Ovary (tissue), 9 donors: ENCODE results near the gene P2RY6. TPM values are rescaled to one million over a fixed set of nuclear protein-coding genes. Genes with fewer than 3 reads are reported as not detected.

Experiments used
- DNase-seq, 5 donors: peaks; one replicate each; pipeline ENCODE4 v3.0.0-alpha.2; 2019 to 2020
- H3K27ac ChIP-seq, 2 donors: fragments of 200-600 bp; one replicate each; pipeline versions ENCODE4 v1.5.1 to v1.8.0; 2019 to 2022
- H3K27me3 ChIP-seq: fragments of 200-600 bp; one replicate; pipeline ENCODE4 v1.8.0; 2022
- H3K36me3 ChIP-seq: fragments of 200-600 bp; sonication (generic); one replicate; pipeline ENCODE4 v1.5.1; 2019
- H3K4me1 ChIP-seq: one replicate; pipeline ENCODE4 v1.8.1; 2013; ENCODE audit warnings: mild to moderate bottlenecking, moderate library complexity; ENCODE audit not compliant: insufficient read depth
- H3K4me3 ChIP-seq: fragments of 200-600 bp; sonication (generic); one replicate; pipeline ENCODE4 v1.5.1; 2017
- H3K9me3 ChIP-seq, 2 donors: fragments of 200-600 bp in 1 of 2; sonication (generic) in 1 of 2; one replicate each; pipeline versions ENCODE4 v1.5.1 to v1.8.1; 2013 to 2019; ENCODE audit warnings: mild to moderate bottlenecking in 1 of 2, moderate library complexity in 1 of 2
- EP300 ChIP-seq: sonication (generic); formaldehyde crosslinking; IDR thresholded peaks from one replicate; pipeline ENCODE4 v1.6.1; 2017; ENCODE audit warnings: antibody characterized with exemption
- POLR2A ChIP-seq: fragments of 450-650 bp; IDR thresholded peaks from one replicate; pipeline ENCODE4 v1.6.1; 2017; ENCODE audit warnings: antibody characterized with exemption, mild to moderate bottlenecking, moderate library complexity
- WGBS, 3 donors: extraction: QIAGEN DNeasy Blood & Tissue Kit in 1 of 3; methylation state at CpG; one replicate each; pipeline versions ENCODE4 v1.1.5 to v1.1.7; 2013 to 2017; 5-methylcytosine and 5-hydroxymethylcytosine counted together
- intact Hi-C, 4 donors: fragments of 100-400 bp; cut with DNase I; formaldehyde crosslinking; loops; one replicate each; pipeline versions ENCODE4 v1.11.0 to v1.15.1; 2022 to 2023
- polyA plus RNA-seq, 2 donors: library from polyadenylated mRNA; stranded (reverse); fragments of 200-250 nt in 1 of 2; fragments of 350-450 nt in 1 of 2; fragmentation: Illumina TruSeq in 1 of 2; extraction: RNeasy Lipid Tissue Mini Kit (QIAGEN cat#74804) in 1 of 2; gene quantifications; one replicate each; pipeline ENCODE4 v1.2.3, GENCODE V29; 2013 to 2014
- total RNA-seq, 7 donors: library from RNA; depleted of rRNA in 2 of 7; stranded (reverse); fragments of >200 nt in 2 of 7; fragmentation: NEBNext Ultra II Directional in 3 of 7; extraction: Animal tissue kit (Norgen Biotek cat#: 25700) in 3 of 7; gene quantifications; one replicate each; pipeline versions ENCODE4 v1.1.0 to v1.2.4, GENCODE V29; 2016 to 2023
- TF ChIP-seq, protein P1 (sequence below), 3 donors: fragments of 450-650 bp in 2 of 3; fragments of 200-600 bp in 1 of 3; IDR thresholded peaks; one replicate each; pipeline versions ENCODE4 v1.5.1 to v1.8.0; 2016 to 2022; ENCODE audit warnings: antibody characterized with exemption in 3 of 3, mild to moderate bottlenecking in 1 of 3
- donor health status: DM: no; HTN: no; CAD: no; lungs with moderate emphysema.
- donor health status: DM: no; HTN: no; CAD: no.
- donor health status: Bipolar disorder and iron deficiency.
- donor health status: DM: yes; HTN: yes; CAD: no.
- donor health status: DM: no; HTN: no; CAD: no.
- donor health status: DM: yes; HTN: yes; CAD: no.

P2RY6 gene
- total and polyA plus RNA-seq, 9 donors: 0.23 to 1.4 (median 0.66) TPM; not detected in 1

DNA sequence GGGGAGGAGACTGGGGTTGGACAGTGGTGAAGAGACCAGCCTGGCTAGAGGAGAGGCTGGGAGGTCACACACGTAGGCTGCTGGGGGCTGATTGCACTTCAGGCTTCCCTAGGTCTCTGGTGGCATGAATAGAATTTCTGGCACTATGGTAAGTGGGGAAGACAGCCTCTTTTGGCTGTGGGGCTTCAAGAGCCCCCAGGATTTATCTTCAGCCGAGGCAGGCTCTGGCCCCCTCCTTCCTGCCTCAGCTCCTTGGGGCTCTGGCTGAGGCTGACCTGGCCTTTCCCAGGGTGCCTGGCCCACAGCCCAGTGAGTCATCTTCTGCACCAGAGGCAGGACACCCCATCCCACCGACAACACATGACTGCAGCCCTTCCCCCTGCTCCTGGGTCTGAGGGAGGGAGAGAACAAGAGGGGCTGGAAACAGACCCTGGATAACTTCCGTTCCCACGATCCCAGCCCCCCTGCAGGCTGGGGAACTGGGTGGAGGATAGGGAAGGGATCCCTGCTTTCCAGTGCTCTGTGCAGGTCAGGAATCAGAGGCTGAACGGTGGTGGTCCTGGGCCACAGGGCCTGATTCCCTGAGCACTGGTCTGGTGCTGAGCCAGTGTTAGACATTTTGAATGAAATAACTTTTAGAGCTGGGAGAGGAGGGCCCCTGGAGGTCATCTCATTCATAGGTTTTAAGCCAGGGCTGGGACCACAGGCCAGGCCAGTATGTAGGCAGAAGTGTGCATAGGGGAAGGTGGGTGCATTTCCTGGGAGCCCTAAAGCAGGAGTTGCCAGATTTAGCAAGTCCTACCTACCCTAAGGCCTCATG, 62.5 kb downstream of the P2RY6 start:
- peak; percentile 88 to 96 (median 92) for DNase-seq
- Histone ChIP-seq H3K27ac (peak overlapping the region; percentile 62 to 68), H3K27me3 (no peaks in the 10 kb centered on the region), H3K36me3 (no peaks in the 10 kb centered on the region), H3K4me1 (peaks cover 36% of the 10 kb centered on the region), H3K4me3 (no peak overlapping the region), H3K9me3 (no peaks in the 10 kb centered on the region)
- WGBS, 3 donors: 8 to 10% (median 10%) methylated on average over 6 of the region's 6 CpGs
- TF ChIP-seq POLR2A: no peak
- no peak for TF ChIP-seq EP300
- TF ChIP-seq, protein P1, sequence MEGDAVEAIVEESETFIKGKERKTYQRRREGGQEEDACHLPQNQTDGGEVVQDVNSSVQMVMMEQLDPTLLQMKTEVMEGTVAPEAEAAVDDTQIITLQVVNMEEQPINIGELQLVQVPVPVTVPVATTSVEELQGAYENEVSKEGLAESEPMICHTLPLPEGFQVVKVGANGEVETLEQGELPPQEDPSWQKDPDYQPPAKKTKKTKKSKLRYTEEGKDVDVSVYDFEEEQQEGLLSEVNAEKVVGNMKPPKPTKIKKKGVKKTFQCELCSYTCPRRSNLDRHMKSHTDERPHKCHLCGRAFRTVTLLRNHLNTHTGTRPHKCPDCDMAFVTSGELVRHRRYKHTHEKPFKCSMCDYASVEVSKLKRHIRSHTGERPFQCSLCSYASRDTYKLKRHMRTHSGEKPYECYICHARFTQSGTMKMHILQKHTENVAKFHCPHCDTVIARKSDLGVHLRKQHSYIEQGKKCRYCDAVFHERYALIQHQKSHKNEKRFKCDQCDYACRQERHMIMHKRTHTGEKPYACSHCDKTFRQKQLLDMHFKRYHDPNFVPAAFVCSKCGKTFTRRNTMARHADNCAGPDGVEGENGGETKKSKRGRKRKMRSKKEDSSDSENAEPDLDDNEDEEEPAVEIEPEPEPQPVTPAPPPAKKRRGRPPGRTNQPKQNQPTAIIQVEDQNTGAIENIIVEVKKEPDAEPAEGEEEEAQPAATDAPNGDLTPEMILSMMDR (IDR thresholded peaks at IDR 0.05): no peak
- intact Hi-C loops: loop anchor here in 3 of 4 donors (1.0 to 10.0 kb wide), 5 partner anchors 27 to 1410 kb away; partner anchors contain the start of gene RNF169 (in 1 of the 3)

DNA sequence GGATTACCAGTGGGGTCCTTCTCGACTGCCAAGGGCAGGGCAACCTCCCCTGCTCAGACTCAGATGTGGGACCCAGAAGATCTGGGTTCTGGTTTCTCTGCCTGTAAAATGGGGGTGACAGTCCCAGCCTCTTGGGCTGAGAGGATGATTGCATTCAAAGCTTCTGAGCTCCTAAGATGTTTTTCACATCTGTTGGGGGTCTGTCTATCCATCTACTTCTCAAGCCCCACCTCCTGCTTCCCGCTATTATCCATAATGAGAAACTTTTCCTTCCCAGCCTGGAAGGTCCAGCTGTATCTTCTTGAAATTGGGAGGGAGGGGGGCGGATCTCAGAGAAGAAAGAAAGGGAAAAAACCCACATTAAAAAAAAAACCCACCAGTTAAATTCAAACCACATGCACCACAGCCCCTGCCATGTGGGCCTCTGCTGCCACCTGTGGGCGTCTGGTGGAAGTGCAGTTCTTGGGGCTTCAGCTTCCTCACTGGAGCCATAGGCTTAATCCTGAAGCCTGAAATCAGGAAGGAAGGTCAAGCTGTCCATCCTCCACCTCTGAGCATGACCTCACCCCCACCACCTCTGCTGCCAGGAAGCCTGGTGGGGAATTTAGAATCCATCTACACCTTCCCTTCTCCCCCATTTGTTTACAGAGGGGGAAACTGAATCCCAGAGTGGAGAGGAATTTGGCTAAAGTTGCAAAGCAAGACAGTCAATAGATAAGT, 63.2 kb downstream of the P2RY6 start:
- peaks cover 36% of the 10 kb centered on the region for H3K4me1 ChIP-seq
- no peaks in the 10 kb centered on the region for H3K9me3 ChIP-seq
- no peak overlapping the region for H3K4me3 ChIP-seq
- DNase-seq: peak; percentile 78 to 93 (median 90)
- no peaks in the 10 kb centered on the region for H3K36me3 ChIP-seq
- H3K27ac ChIP-seq: peak overlapping the region; percentile 62 to 68
- 1 to 4% (median 2%) methylated on average over 4 of the region's 4 CpGs for WGBS, 3 donors
- intact Hi-C loops: loop anchor here in 3 of 4 donors (1.0 to 10.0 kb wide), 5 partner anchors 28 to 1409 kb away; partner anchors contain the start of gene RNF169 (in 1 of the 3)
- TF ChIP-seq POLR2A (no peak), EP300 (no peak)
- TF ChIP-seq, protein P1 (IDR thresholded peaks at IDR 0.05): peak; percentile 88 to 97 (median 90)
- no peaks in the 10 kb centered on the region for H3K27me3 ChIP-seq

DNA sequence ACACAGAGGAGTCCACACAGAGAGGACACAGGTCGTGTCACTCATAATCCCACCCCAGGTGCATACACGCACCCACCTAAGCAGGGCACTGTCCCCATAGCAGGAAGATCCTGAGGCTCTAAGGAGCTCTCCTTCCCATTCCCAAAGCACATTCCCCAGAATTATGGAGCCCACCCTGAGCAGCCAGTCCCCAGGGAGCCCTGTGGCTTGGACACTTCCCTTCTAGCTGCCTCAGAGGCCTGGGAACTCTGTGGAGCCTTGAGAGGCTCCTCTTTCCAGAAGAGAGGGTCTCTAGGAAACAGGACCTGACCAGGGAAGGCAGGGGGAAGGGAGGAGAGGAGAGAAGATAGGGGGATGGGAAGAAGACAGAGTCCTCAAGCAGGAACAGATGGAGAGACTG, 65.7 kb downstream of the P2RY6 start:
- H3K27me3 ChIP-seq: no peaks in the 10 kb centered on the region
- intact Hi-C loops: loop anchor here in 3 of 4 donors (2.0 to 10.0 kb wide), 4 partner anchors 37 to 1407 kb away; partner anchors contain the start of gene RNF169 (in 1 of the 3)
- H3K27ac ChIP-seq: no peak overlapping the region
- TF ChIP-seq EP300 (no peak), POLR2A (no peak)
- TF ChIP-seq, protein P1 (IDR thresholded peaks at IDR 0.05): no peak
- H3K4me3 ChIP-seq: no peak overlapping the region
- H3K9me3 ChIP-seq: no peaks in the 10 kb centered on the region
- peaks cover 20% of the 10 kb centered on the region for H3K4me1 ChIP-seq
- WGBS, 3 donors: 83 to 93% (median 92%) methylated on average over 2 of the region's 2 CpGs
- no peak for DNase-seq
- no peaks in the 10 kb centered on the region for H3K36me3 ChIP-seq

DNA sequence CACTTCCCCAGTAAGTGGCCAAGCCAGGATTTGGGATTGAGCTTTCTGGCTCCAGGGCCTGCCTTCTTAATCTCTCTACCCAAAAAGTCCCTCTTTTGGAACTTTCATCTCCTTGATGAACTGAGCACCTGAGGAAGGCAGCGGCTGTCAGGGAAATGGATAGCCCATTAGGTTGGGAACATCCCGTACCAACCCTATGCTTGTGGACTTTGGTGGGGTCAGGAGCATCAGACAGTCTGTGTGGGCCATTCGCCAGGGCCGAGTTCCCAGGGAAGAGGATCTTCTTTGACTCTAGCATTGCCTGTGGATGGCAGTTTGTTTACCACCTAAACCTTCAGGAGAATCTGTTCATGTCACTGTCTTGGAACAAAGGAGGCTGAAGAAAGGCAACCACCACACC, 66.1 kb downstream of the P2RY6 start:
- no peaks in the 10 kb centered on the region for H3K27me3 ChIP-seq
- no peaks in the 10 kb centered on the region for H3K36me3 ChIP-seq
- TF ChIP-seq EP300: no peak
- no peak for TF ChIP-seq POLR2A
- TF ChIP-seq, protein P1 (IDR thresholded peaks at IDR 0.05): no peak
- DNase-seq: no peak
- no peaks in the 10 kb centered on the region for H3K9me3 ChIP-seq
- no peak overlapping the region for H3K27ac ChIP-seq
- intact Hi-C loops: loop anchor here in 3 of 4 donors (2.0 to 10.0 kb wide), 4 partner anchors 37 to 1407 kb away; partner anchors contain the start of gene RNF169 (in 1 of the 3)
- 39 to 64% (median 61%) methylated on average over 4 of the region's 4 CpGs for WGBS, 3 donors
- no peak overlapping the region for H3K4me3 ChIP-seq
- peaks cover 19% of the 10 kb centered on the region for H3K4me1 ChIP-seq
